Activated T-helper 2 cell treated with anti-CD3 and anti-CD28 coated beads, Interferon-gamma antibody, Interleukin-2, Interleukin-4, amounts not matched to agents 10 μg/mL and 5 μg/mL and 100 μg/mL, durations not matched to agents 14 hours and 24 hours and 36 hours (primary cell): ENCODE data around the gene CHMP6. TPM values are rescaled to one million over a fixed set of nuclear protein-coding genes. Genes with fewer than 3 reads are reported as not detected.
"Not testable (repeated sequence)": the region's sequence is repeated elsewhere in the genome, so short reads cannot be mapped to it uniquely, and the experiment has no call there.

Source experiments
- DNase-seq: peaks from one replicate; pipeline ENCODE4 v3.0.0; 2021; ENCODE audit warnings: low spot score
- H3K27ac Mint-ChIP-seq: one replicate; pipeline ENCODE4 v1.8.0; 2021; ENCODE audit warnings: mixed read lengths
- H3K27me3 Mint-ChIP-seq: one replicate; pipeline ENCODE4 v1.8.0; 2021; ENCODE audit warnings: low read depth, mixed read lengths
- H3K36me3 Mint-ChIP-seq: one replicate; pipeline ENCODE4 v1.8.0; 2021; ENCODE audit warnings: low read depth, mixed read lengths
- H3K4me1 Mint-ChIP-seq: one replicate; pipeline ENCODE4 v1.8.0; 2021; ENCODE audit warnings: low read depth, mixed read lengths
- H3K4me3 Mint-ChIP-seq: one replicate; pipeline ENCODE4 v1.8.0; 2021; ENCODE audit warnings: low read depth, mild to moderate bottlenecking, moderate library complexity, mixed read lengths
- H3K9me3 Mint-ChIP-seq: one replicate; pipeline ENCODE4 v1.8.0; 2021; ENCODE audit warnings: mixed read lengths
- intact Hi-C: fragments of 100-400 bp; cut with micrococcal nuclease; formaldehyde crosslinking; loops from one replicate; pipeline ENCODE4 v1.15.1; 2023
- total RNA-seq: library from RNA; stranded (reverse); gene quantifications from 2 replicates; pipeline ENCODE4 v1.2.3, GENCODE V29; 2022

CHMP6 gene
- total RNA-seq, 1 donor from 2014 or later = 36.9 TPM

DNA sequence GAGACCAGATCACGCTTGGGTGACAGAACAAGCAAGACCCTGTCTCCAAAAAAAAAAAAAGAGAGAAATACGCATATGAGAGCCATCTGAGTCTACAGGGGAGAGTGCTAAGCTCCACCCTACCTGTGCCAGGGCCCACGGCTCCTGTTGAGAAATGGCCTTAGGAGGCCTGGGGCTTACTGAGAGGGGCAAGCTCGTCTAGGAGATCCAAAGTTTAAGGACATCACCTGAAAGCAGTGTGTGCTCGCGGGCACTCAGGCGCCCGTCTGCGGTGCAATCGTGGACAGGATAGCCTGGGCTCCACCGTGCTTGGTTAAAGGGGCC lies 28.8 kb downstream of the CHMP6 start:
- intact Hi-C loops = no loop called here
- Mint-ChIP-seq H3K9me3 (peaks cover 13% of the 10 kb centered on the region), H3K4me1 (peaks cover 29% of the 10 kb centered on the region), H3K27ac (no peak overlapping the region), H3K27me3 (no peaks in the 10 kb centered on the region), H3K4me3 (no peak overlapping the region), H3K36me3 (peaks cover 10% of the 10 kb centered on the region)
- DNase-seq = no peak

DNA sequence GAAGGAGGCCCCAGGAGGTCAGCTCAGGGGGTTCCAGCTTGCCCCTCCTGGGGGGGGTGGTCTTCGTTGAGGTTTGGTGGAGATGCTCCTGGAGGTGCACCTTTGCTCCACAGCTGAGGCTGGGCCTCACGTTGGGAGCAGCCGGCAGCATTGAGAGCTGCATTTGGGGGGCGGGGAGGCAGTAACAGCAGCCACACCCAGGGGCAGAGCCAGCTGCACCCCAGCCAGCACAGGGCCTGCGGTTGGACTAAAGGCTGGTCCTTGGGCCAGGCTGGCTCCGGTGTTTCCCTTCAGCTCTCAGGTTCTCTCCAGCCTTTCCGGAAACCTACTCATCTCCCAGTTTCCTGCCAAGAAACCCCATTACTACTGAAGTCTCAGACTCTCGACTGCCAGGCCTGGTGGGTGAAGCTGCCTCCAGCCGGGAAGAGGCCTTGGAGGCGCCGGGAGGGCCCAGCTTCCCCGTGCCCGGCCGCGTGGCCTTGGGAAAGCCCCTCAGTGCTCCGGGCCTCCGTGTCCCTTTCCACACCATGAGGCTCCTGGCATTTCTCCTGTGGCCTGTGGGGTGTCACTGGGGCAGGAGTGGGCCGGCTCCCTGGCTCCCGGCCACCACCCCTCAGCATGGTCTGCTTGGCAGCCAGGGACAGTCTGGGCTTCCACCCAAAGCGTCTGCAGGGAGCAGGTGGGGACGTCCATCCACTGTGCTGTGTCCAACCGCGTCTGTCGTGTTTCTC lies 29.3 kb downstream of the CHMP6 start:
- H3K36me3 Mint-ChIP-seq = peaks cover 5% of the 10 kb centered on the region
- intact Hi-C loops = no loop called here
- H3K9me3 Mint-ChIP-seq = peaks cover 9% of the 10 kb centered on the region
- H3K27me3 Mint-ChIP-seq = no peaks in the 10 kb centered on the region
- no peak overlapping the region for H3K27ac Mint-ChIP-seq
- no peak for DNase-seq
- no peak overlapping the region for H3K4me3 Mint-ChIP-seq
- peaks cover 29% of the 10 kb centered on the region for H3K4me1 Mint-ChIP-seq

GRCh38 chr17:81021531-81022343 lies 30.1 kb downstream of the CHMP6 start:
- intact Hi-C loops = no loop called here
- Mint-ChIP-seq H3K4me3 (no peak overlapping the region), H3K27ac (no peak overlapping the region)

DNA sequence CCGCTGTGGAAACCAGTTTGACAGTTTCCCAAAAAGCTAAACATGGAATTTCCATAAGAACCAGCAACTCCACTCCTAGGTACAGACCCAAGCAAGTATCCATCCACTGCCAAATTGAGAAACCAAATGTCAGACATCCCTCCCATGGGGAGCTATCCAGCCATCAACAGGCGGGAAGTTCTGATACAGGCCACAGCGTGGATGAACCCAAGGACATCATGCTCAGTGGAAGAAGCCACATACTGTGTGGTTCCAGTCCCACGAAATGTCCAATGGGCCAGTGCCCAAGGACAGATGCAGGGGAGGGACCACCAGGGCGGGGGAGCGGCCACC lies 30.7 kb downstream of the CHMP6 start:
- Mint-ChIP-seq H3K9me3 (peaks cover 11% of the 10 kb centered on the region), H3K36me3 (no peaks in the 10 kb centered on the region), H3K4me3 (no peak overlapping the region), H3K27me3 (peaks cover 3% of the 10 kb centered on the region), H3K4me1 (peaks cover 24% of the 10 kb centered on the region), H3K27ac (no peak overlapping the region)
- intact Hi-C loops = no loop called here
- DNase-seq = no peak

More at GRCh38 chr17:81021531-81022343, 30.1 kb downstream of the CHMP6 start:
- Mint-ChIP-seq H3K36me3 (peaks cover 3% of the 10 kb centered on the region), H3K9me3 (peaks cover 8% of the 10 kb centered on the region), H3K27me3 (peaks cover under 1% of the 10 kb centered on the region), H3K4me1 (peaks cover 26% of the 10 kb centered on the region)
- no peak for DNase-seq

- peaks cover 11% of the 10 kb centered on the region for H3K9me3 Mint-ChIP-seq
- H3K27me3 Mint-ChIP-seq = peaks cover 6% of the 10 kb centered on the region
- H3K4me1 Mint-ChIP-seq = peaks cover 4% of the 10 kb centered on the region
- no peak overlapping the region for H3K27ac Mint-ChIP-seq
- no peak for DNase-seq
- H3K4me3 Mint-ChIP-seq = no peak overlapping the region
- H3K36me3 Mint-ChIP-seq = no peaks in the 10 kb centered on the region
- intact Hi-C loops = no loop called here
These were observed 33.6 kb downstream of the CHMP6 start for GRCh38 chr17:81025065-81025740.

- Mint-ChIP-seq H3K4me1 (peaks cover 4% of the 10 kb centered on the region), H3K36me3 (no peaks in the 10 kb centered on the region), H3K27me3 (peaks cover 6% of the 10 kb centered on the region), H3K27ac (no peak overlapping the region), H3K9me3 (peaks cover 11% of the 10 kb centered on the region), H3K4me3 (no peak overlapping the region)
- intact Hi-C loops = no loop called here
- DNase-seq = no peak
These were observed 34.1 kb downstream of the CHMP6 start for GRCh38 chr17:81025741-81026129.

DNA sequence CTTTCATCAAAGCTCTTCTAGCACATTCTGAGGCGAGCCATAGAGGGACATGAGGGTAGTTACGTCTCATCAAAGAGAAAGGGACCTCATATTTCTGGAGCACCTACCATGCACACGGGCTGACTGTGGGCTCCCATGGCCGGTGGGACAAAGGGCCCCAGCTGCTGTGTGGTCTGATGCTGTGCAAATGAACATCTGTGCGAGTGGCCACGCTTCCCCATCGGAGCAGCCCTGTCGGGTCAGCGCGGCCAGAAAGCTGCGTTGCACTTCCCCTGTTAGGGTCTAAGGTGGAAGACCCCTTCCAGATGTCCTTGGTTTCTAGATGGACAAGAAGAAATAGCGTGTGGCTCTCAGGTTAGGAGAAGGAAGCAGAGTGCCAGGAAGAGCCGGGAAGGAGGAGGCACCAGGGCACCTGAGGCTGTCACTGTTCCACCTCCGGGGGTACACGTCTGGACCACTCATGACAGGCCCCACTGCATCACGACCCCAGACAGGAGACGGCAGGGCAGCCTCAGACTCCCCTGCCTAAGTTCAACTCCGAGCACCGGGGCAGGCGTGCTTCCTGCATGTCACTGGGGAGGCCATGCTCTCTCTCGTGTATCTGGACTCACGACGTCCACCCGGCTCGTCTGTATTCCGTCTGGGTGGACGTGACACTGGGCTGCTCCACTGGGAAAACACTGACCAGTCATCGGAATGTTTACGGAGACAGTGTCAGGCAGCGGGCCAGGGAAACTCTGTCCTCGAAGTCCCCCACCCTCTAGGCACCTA lies 34.8 kb downstream of the CHMP6 start:
- Mint-ChIP-seq H3K9me3 (peaks cover 11% of the 10 kb centered on the region), H3K4me3 (no peak overlapping the region), H3K36me3 (no peaks in the 10 kb centered on the region), H3K27ac (no peak overlapping the region), H3K27me3 (peaks cover 6% of the 10 kb centered on the region), H3K4me1 (peaks cover 4% of the 10 kb centered on the region)
- no peak for DNase-seq
- intact Hi-C loops = no loop called here

GRCh38 chr17:81027038-81027437 lies 35.4 kb downstream of the CHMP6 start:
- Mint-ChIP-seq H3K4me3 (no peak overlapping the region), H3K9me3 (peaks cover 11% of the 10 kb centered on the region), H3K36me3 (no peaks in the 10 kb centered on the region), H3K27me3 (peaks cover 9% of the 10 kb centered on the region), H3K27ac (no peak overlapping the region), H3K4me1 (peaks cover 4% of the 10 kb centered on the region)
- intact Hi-C loops = no loop called here
- DNase-seq = no peak

- no peaks in the 10 kb centered on the region for H3K36me3 Mint-ChIP-seq
- H3K27ac Mint-ChIP-seq = no peak overlapping the region
- H3K4me1 Mint-ChIP-seq = peaks cover 4% of the 10 kb centered on the region
- H3K27me3 Mint-ChIP-seq = peaks cover 14% of the 10 kb centered on the region
- no peak for DNase-seq
- intact Hi-C loops = no loop called here
- peaks cover 11% of the 10 kb centered on the region for H3K9me3 Mint-ChIP-seq
- no peak overlapping the region for H3K4me3 Mint-ChIP-seq
These were observed 36.2 kb downstream of the CHMP6 start for GRCh38 chr17:81027591-81028505.

GRCh38 chr17:81028506-81028858 lies 36.8 kb downstream of the CHMP6 start:
- no peak for DNase-seq
- no peak overlapping the region for H3K27ac Mint-ChIP-seq
- peaks cover 20% of the 10 kb centered on the region for H3K27me3 Mint-ChIP-seq
- H3K4me3 Mint-ChIP-seq = no peak overlapping the region
- peaks cover 11% of the 10 kb centered on the region for H3K9me3 Mint-ChIP-seq
- H3K36me3 Mint-ChIP-seq = no peaks in the 10 kb centered on the region
- intact Hi-C loops = no loop called here
- peaks cover 4% of the 10 kb centered on the region for H3K4me1 Mint-ChIP-seq

DNA sequence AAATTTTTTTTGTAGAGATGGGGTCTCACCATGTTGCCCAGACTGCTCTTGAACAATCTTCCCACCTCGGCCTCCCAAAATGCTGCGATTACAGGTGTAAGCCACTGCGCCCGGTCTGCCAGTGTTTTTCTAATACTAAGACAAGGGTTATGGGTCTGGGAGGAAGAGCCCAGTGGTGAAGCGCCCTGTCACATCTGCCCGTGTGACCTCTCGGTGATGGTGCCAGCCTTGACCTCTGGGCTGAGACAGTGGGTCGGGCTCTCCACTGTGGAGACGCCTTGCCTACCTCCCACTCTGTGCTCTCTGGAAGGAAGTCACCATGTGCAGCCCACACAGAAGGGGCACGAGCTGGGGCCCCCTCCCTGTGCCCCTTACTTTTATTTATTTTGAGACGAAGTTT lies 38.2 kb downstream of the CHMP6 start:
- Mint-ChIP-seq H3K4me3 (no peak overlapping the region), H3K27ac (no peak overlapping the region), H3K4me1 (no peaks in the 10 kb centered on the region), H3K36me3 (no peaks in the 10 kb centered on the region), H3K27me3 (peaks cover 29% of the 10 kb centered on the region), H3K9me3 (peaks cover 11% of the 10 kb centered on the region)
- intact Hi-C loops = loop anchor here (10.0 kb wide), 1 partner anchor 195 kb away; the partner anchor contains the start of gene CEP131
- DNase-seq = no peak

GRCh38 chr17:81030312-81030711 lies 38.7 kb downstream of the CHMP6 start:
- DNase-seq, H3K4me3 Mint-ChIP-seq, H3K27ac Mint-ChIP-seq, H3K4me1 Mint-ChIP-seq, H3K36me3 Mint-ChIP-seq: not testable (repeated sequence)
- H3K9me3 Mint-ChIP-seq = peaks cover 11% of the 10 kb centered on the region
- intact Hi-C loops = loop anchor here (10.0 kb wide), 1 partner anchor 194 kb away; the partner anchor contains the start of gene CEP131
- H3K27me3 Mint-ChIP-seq = peaks cover 30% of the 10 kb centered on the region
